Eye (tissue), 1 donor: Measurements from ENCODE around the gene PREX1.
A peak's percentile ranks its signal among the peaks of the same experiment; 100 is the strongest.
"Not testable (repeated sequence)": the region's sequence is repeated elsewhere in the genome, so short reads cannot be mapped to it uniquely, and the experiment has no call there.

Experiments used
- DNase-seq: peaks from one replicate; pipeline ENCODE4 v3.0.0-alpha.2; 2015

Gene PREX1

GRCh38 chr20:48773837-48774418 is 53.9 kb downstream of the PREX1 start:
- no peak for DNase-seq

- DNase-seq, result no peak
These were observed 55.4 kb downstream of the PREX1 start for GRCh38 chr20:48772183-48772976.

- no peak for DNase-seq
These were observed 56.3 kb downstream of the PREX1 start for GRCh38 chr20:48771542-48771941.

GRCh38 chr20:48770700-48771442 is 56.9 kb downstream of the PREX1 start:
- DNase-seq, result no peak

- no peak for DNase-seq
These were observed 58.5 kb downstream of the PREX1 start for GRCh38 chr20:48769069-48769983.

GRCh38 chr20:48766961-48767960 is 60.5 kb downstream of the PREX1 start:
- DNase-seq, result no peak

- no peak for DNase-seq
These were observed 61.6 kb downstream of the PREX1 start for GRCh38 chr20:48766205-48766604.

- no peak for DNase-seq
These were observed 62.4 kb downstream of the PREX1 start for GRCh38 chr20:48765359-48765758.

GRCh38 chr20:48763216-48763914 is 64.4 kb downstream of the PREX1 start:
- DNase-seq, result peak; percentile 77

GRCh38 chr20:48761874-48762273 is 65.9 kb downstream of the PREX1 start:
- no peak for DNase-seq

GRCh38 chr20:48761023-48761785 is 66.6 kb downstream of the PREX1 start:
- DNase-seq, result no peak

- no peak for DNase-seq
These were observed 67.3 kb downstream of the PREX1 start for GRCh38 chr20:48760403-48760983.

- DNase-seq, result no peak
These were observed 68.1 kb downstream of the PREX1 start for GRCh38 chr20:48759631-48760245.

GRCh38 chr20:48758206-48758820 is 69.5 kb downstream of the PREX1 start:
- DNase-seq, result no peak

GRCh38 chr20:48756774-48757173 is 71.0 kb downstream of the PREX1 start:
- not testable (repeated sequence) for DNase-seq

- peak; percentile 61 for DNase-seq
These were observed 73.5 kb downstream of the PREX1 start for GRCh38 chr20:48754292-48754691.

- DNase-seq, result no peak
These were observed 74.8 kb downstream of the PREX1 start for GRCh38 chr20:48752963-48753362.

- no peak for DNase-seq
These were observed 75.9 kb downstream of the PREX1 start for GRCh38 chr20:48751871-48752270.
